GM18870 (cell line): Measurements from ENCODE around the gene MED22.
"Not testable (repeated sequence)": the region's sequence is repeated elsewhere in the genome, so short reads cannot be mapped to it uniquely, and the experiment has no call there.

Source experiments
- ATAC-seq: cut with Tn5 transposase; IDR thresholded peaks from one replicate; pipeline ENCODE4 v1.9.1; 2021; ENCODE audit warnings: moderate library complexity; ENCODE audit not compliant: unreplicated experiment

The MED22 gene

GRCh38 chr9:133339641-133340040 lies 8.3 kb downstream of the MED22 start:
- ATAC-seq: no peak

- no peak for ATAC-seq
These were observed 11.8 kb downstream of the MED22 start, which contains the start of gene SURF6 for GRCh38 chr9:133335924-133336811. Gene SURF6, minus strand, starts transcription at chr9:133336188. Its CDS starts 56 bp downstream, at chr9:133336132.

GRCh38 chr9:133334888-133335287 lies 13.0 kb downstream of the MED22 start:
- ATAC-seq: not testable (repeated sequence)

GRCh38 chr9:133334161-133334560 lies 13.8 kb downstream of the MED22 start:
- no peak for ATAC-seq

- ATAC-seq: no peak
These were observed 14.4 kb downstream of the MED22 start for GRCh38 chr9:133333566-133333965.

DNA sequence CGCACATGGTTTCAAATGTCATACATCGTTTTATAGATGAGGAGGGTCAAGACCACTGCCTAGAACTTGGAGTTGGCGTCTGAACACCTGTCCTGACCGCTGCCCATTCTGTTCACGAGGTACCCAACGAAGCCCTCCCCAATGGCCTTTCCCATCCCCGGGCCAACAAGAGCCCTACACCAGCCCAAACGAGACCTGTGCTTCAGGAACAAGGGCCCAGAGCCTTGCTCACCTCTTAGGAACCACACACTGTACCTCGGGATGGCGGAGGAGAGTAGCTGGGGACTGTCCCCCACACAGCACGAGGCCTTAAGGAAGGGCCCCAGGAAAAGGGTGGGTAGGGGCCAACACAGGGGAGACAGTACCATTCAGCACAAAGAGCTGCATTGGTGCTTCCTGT lies 14.9 kb downstream of the MED22 start:
- no peak for ATAC-seq

GRCh38 chr9:133332381-133332730 lies 15.6 kb downstream of the MED22 start:
- no peak for ATAC-seq

GRCh38 chr9:133331641-133332380 lies 16.1 kb downstream of the MED22 start:
- ATAC-seq: no peak

DNA sequence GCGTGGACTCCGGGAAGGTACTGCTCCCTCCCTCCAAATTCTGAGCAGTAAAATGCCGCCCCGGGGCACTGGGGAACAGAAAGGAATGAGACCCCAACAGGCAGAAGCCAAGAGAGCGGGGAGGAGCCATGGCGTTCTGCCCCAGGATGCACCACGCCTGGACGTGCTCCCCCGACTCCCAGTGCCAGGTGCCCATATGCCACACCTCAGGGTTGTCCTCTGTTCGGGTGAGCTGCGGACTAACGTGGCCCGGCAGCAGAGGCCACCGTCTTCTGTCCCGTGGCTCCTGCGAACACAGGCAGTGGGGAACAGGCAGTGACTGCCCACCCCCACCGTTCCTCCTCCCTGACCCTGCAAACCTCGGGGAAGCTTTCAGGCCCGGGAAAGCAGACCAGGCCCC lies 16.7 kb downstream of the MED22 start:
- no peak for ATAC-seq

- ATAC-seq: not testable (repeated sequence)
These were observed 18.4 kb downstream of the MED22 start for GRCh38 chr9:133329306-133330156.

DNA sequence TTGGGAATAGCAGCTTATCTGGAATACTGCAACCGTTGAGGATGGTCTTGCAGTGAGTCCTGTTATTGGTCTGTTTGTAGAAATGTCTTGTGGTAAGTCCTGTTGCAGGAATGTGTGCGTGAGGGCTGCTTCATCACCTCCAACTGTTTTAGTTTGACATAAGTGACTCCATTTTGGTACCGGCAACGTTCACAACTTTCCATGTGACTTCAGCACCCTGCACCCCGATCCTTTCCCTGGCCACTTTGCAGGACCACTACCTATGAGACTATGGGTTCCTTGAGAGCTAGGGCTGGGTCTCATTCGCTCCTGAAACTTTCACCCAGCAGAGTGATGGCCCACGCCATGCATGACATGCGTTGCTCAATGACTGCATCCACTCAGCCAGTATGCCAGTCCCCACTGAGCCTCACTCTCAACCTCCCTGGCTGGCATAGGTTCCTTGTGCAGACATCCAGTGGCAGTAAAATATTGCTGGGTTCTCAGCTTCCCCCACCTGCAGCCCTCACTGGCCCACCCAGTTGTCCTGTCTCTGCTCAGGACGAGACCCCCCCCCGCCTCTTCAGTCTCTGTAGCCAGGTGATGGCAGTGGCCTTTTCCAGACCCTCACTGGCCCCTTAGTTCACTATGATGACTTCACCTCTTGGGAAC lies 20.0 kb downstream of the MED22 start:
- ATAC-seq: no peak

DNA sequence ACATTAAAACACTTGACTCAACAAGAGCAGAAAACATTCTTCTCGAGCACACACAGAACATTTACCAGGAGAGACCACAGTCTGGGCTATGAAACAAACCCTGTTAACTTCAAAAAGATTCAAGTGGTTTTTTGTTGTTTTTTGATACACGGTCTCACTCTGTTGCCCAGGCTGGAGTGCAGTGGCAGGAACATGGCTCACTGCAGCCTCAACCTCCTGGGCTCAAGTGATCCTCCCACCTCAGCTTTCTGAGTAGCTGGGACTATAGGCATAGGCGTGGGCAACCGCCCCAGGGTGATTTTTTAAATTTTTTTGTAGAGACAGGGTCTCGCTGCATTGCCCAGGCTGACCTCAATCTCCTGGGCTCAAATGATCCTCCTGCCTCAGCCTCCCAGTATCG lies 20.9 kb downstream of the MED22 start:
- ATAC-seq: not testable (repeated sequence)

- ATAC-seq: no peak
These were observed 23.8 kb downstream of the MED22 start for GRCh38 chr9:133323991-133324703.

DNA sequence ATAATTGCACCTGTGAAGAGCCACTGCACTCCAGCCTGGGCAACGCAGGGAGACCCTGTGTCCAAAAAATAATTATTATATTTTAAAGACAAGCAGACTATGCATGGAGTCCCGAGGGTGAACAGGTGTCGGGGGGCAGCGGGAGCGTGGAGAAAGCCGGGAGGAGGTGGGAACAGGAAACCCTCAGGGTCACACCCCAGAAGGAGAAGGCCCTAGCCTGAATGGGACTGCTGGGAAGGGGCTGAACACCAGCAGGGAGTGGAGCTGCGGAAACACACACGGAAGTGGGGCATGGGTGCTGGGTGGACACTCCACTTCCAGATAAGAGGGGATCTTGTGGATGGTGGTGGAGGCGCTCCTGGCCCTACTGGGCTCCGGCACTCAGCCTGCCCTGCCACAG lies 24.7 kb downstream of the MED22 start:
- ATAC-seq: no peak

DNA sequence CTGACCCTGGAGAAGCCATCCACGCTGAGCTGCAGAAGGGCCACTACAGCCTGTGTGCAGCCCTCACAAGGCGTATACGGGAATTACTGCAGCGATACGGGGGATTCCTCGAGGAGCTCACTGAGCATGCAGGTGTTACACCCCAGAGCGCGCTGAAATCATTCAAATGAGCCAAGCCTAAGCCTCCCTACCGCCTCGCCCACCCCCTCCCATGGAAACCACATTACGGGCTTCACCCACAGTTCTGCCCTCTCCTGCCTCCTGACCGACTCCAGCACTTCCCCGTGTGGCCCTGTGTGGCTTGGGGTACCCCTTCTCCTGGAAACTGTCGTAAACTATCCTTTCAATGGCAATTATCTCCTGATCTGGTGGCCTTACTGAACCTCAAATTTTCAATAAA lies 25.2 kb downstream of the MED22 start:
- ATAC-seq: no peak

GRCh38 chr9:133321411-133321935 lies 26.5 kb downstream of the MED22 start:
- no peak for ATAC-seq

DNA sequence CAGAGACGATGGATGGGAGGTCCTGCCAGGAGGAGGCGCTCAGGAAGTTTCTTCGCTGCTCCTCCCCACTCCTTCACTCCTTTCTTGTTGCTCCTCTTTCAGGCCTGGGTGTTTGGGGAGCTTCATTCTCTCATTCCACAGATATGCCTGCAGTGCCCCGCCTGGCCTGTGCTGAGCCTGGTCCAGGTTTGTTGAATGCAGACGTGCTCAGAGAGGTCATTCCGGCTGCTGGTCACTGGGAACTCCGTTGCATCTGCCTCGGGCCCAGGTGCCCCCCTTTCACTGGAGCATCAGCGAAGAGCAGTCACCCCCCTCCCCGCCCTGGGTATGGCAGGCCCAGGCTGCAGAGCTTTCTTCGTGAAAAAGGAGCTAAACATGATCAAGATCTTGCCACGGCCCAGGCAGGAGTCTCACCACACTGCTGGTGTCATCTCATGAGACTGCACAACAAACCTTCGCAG lies 27.5 kb downstream of the MED22 start:
- no peak for ATAC-seq

GRCh38 chr9:133317551-133317950 lies 30.4 kb downstream of the MED22 start:
- not testable (repeated sequence) for ATAC-seq

DNA sequence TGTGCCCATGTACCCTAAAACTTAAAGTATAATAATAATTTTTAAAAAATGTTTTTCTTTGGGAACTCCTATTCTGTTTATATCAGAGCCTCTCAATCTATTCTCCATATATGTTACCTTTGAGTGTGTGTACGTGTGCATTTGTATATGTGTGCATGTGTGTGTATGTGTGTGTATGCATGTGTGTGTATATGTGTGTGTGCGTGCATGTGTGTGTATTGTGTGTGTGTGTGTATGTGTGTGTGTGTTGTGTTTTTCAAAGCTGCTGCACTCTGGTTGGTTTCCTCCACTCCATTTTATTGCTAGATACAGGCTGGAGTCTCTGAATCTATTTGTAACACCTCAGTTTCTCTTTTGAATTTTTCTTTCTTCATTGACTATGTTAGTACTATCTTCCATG lies 31.9 kb downstream of the MED22 start:
- no peak for ATAC-seq

DNA sequence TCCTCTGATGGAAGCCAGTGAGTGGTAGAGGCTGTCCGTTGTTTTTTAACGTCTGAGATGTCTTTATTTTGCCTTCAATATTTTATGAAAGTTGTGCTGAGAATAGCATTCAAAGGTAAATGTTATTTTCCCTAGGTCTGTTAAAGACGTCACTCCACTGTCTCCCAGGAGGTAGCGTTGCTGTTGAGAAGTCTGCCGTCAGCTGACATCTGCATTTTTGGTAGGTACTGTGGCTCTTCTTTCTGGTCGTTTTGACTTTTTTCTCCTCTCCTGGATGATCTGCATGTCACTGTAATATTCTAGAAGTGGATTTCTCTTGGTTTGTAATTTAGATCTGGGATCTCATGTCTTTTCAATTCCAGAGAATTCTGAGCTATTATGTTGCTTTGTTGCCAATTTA lies 38.3 kb downstream of the MED22 start:
- ATAC-seq: no peak
